Measurements from ENCODE around the gene COL5A3. TPM values are rescaled to one million over a fixed set of nuclear protein-coding genes. Genes with fewer than 3 reads are reported as not detected.

COL5A3 gene
- total RNA-seq, 4 donors from 2014 or later = 5.7 to 9.8 (median 6.6) TPM

DNA sequence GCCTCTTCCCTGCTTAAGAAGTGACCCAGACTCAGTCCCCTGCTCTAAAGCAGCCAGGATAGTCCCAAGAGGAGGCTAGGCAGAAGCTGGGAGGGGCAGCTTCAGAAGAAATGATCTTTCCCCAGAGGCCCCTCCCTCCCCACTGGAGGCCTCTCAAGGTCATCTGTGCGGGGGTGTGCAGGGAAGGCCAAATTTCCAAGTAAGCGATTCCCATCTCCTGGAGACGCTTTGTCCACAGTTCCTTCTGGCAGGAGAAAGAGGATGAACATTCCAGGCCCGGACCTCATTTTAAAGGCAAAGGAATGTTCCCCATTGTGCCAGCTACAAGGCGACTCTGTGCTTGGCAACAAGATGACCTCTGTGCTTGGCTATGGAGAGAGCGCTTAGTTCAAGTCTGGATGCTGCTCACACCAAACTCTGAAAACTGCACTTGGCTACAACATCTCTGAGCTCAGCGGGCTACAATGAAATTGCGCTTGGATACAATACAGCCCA lies 23.5 kb downstream of the COL5A3 start:
- TF ChIP-seq POLR2A (IDR thresholded peaks at IDR 0.05) = no peak
- TF ChIP-seq, protein P1, sequence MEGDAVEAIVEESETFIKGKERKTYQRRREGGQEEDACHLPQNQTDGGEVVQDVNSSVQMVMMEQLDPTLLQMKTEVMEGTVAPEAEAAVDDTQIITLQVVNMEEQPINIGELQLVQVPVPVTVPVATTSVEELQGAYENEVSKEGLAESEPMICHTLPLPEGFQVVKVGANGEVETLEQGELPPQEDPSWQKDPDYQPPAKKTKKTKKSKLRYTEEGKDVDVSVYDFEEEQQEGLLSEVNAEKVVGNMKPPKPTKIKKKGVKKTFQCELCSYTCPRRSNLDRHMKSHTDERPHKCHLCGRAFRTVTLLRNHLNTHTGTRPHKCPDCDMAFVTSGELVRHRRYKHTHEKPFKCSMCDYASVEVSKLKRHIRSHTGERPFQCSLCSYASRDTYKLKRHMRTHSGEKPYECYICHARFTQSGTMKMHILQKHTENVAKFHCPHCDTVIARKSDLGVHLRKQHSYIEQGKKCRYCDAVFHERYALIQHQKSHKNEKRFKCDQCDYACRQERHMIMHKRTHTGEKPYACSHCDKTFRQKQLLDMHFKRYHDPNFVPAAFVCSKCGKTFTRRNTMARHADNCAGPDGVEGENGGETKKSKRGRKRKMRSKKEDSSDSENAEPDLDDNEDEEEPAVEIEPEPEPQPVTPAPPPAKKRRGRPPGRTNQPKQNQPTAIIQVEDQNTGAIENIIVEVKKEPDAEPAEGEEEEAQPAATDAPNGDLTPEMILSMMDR (IDR thresholded peaks at IDR 0.05 in 4 of 5, conservative IDR thresholded peaks at IDR 0.05 in 1 of 5) = no peak
- ATAC-seq (peak; percentile 62 to 76), DNase-seq (peak in 1 of 2 donors; percentile 50)
- intact Hi-C loops (cut with DNase I; ENCODE audit: low total_unique reads) (no loop called here), in situ Hi-C loops (cut with MboI; ENCODE audit: low sequenced_read_pairs in 4 of 4) (no loop called here)
- H3K27me3 ChIP-seq = no peaks in the 10 kb centered on the region
- no peak overlapping the region for H3K4me3 ChIP-seq
- H3K36me3 ChIP-seq = no peaks in the 10 kb centered on the region
- H3K9me3 ChIP-seq = no peaks in the 10 kb centered on the region
- peak overlapping the region; percentile 7 to 63 (median 36) for H3K27ac ChIP-seq
- no peaks in the 10 kb centered on the region for H3K4me1 ChIP-seq

DNA sequence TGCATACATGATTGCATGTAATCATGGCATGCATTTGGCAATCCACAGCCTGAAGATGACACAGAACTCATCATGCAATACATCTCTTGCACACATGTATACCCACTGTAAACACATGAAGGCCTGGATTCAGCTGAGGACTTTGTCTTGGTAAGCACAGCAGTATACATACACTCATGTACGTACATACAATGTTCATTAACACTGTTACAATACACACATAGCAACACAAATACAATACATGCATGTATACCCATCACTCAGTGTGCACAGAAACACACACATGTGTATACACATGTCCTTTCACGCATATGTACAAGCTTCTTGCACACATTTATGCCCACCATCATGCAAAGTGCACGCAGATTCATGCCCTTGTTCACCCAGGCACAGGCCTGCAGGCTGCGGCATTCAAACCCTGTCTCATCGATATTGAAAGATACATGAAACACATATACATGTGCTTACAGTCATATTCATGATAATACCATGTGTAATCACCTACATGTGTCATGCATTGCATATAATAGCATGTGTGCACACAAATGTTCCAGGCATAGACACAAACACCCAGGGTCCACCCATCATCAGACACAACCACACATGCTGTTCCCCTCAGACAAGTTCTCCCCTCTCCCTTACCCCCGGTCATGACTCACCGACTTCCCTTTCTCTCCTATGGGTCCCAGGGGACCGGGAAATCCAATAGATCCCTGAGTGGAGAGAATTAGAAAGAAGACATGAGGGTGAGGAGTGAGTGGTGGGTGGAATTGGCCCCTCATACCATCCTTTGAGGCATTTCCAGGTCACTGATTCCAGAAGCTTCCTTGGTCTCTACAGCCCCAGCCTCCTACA lies 28.7 kb downstream of the COL5A3 start:
- ATAC-seq (no peak), DNase-seq (no peak)
- TF ChIP-seq POLR2A (IDR thresholded peaks at IDR 0.05) = no peak
- TF ChIP-seq, protein P1 (IDR thresholded peaks at IDR 0.05 in 4 of 5, conservative IDR thresholded peaks at IDR 0.05 in 1 of 5) = no peak
- intact Hi-C loops (cut with DNase I; ENCODE audit: low total_unique reads) (no loop called here), in situ Hi-C loops (cut with MboI; ENCODE audit: low sequenced_read_pairs in 4 of 4) (no loop called here)
- no peaks in the 10 kb centered on the region for H3K27me3 ChIP-seq
- H3K4me3 ChIP-seq = no peak overlapping the region
- H3K27ac ChIP-seq = no peak overlapping the region
- no peaks in the 10 kb centered on the region for H3K36me3 ChIP-seq
- H3K9me3 ChIP-seq = no peaks in the 10 kb centered on the region
- H3K4me1 ChIP-seq = no peaks in the 10 kb centered on the region

DNA sequence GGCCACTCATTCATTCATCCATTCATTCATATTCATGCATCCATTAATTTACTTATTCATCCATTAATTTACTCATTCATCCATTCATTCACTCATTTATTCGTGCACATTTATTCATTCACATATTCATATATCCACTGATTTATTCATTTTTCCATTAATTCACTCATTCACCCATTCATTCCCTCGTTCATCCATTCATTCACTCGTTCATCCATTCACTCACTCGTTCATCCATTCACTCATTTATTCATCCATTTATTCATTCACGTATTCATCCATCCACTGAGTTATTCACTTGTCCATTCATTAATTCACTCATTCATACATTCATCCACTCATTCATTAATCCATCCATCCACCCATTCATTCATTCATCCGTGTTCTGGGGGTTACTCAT lies 38.2 kb downstream of the COL5A3 start:
- H3K36me3 ChIP-seq = no peaks in the 10 kb centered on the region
- in situ Hi-C loops (cut with MboI; ENCODE audit: low sequenced_read_pairs in 4 of 4) = no loop called here
- TF ChIP-seq, protein P1 (IDR thresholded peaks at IDR 0.05 in 4 of 5, conservative IDR thresholded peaks at IDR 0.05 in 1 of 5) = no peak
- TF ChIP-seq POLR2A (IDR thresholded peaks at IDR 0.05) = no peak
- H3K27me3 ChIP-seq = no peaks in the 10 kb centered on the region
- no peaks in the 10 kb centered on the region for H3K4me1 ChIP-seq
- no peak overlapping the region for H3K27ac ChIP-seq
- H3K4me3 ChIP-seq = no peak overlapping the region
- no peaks in the 10 kb centered on the region for H3K9me3 ChIP-seq
- DNase-seq = no peak
- no peak for ATAC-seq
- intact Hi-C loops (cut with DNase I; ENCODE audit: low total_unique reads) = no loop called here

DNA sequence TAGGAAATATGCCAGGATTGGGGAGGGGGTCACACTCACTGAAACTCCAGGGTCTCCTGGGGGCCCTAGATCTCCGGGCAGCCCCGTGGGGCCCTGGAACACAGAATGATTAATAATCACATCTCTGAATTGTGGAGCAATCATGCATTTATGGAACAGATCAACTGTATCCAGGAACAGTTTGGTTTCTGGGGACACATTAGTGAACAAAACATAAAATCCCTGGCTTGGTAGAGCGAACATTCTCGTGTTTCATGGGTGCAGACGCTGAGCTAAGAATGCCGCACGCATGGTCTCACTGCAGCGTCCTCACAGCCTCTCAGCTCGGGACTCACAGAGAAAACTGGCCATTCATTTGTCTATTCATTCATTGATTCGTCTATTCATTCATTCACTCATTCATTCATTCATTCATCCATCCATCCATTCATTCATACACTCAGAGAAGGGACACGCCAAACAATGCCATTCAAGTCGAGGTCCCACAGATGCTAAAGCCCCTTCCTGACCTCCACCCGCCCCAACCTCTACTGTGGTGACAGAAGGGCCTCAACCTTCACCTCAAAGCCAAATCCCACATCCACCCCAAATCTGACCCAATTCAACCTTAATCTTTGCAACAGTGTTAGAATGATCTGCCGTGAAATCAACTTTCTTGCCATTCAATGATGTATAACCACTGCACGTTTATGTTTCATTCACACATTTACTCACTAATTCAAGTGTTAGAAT lies 39.0 kb downstream of the COL5A3 start:
- no peak overlapping the region for H3K4me3 ChIP-seq
- in situ Hi-C loops (cut with MboI; ENCODE audit: low sequenced_read_pairs in 4 of 4) = no loop called here
- intact Hi-C loops (cut with DNase I; ENCODE audit: low total_unique reads) = no loop called here
- no peak overlapping the region for H3K27ac ChIP-seq
- no peak for TF ChIP-seq POLR2A (IDR thresholded peaks at IDR 0.05)
- TF ChIP-seq, protein P1 (IDR thresholded peaks at IDR 0.05 in 4 of 5, conservative IDR thresholded peaks at IDR 0.05 in 1 of 5) = no peak
- DNase-seq = no peak
- no peaks in the 10 kb centered on the region for H3K27me3 ChIP-seq
- H3K4me1 ChIP-seq = no peaks in the 10 kb centered on the region
- ATAC-seq = no peak
- no peaks in the 10 kb centered on the region for H3K36me3 ChIP-seq
- no peaks in the 10 kb centered on the region for H3K9me3 ChIP-seq
